HG03139 (cell line): ENCODE results near the gene TFPI.
"Not testable (repeated sequence)": the region's sequence is repeated elsewhere in the genome, so short reads cannot be mapped to it uniquely, and the experiment has no call there.

Experiments
- ATAC-seq: cut with Tn5 transposase; IDR thresholded peaks from one replicate; pipeline ENCODE4 v1.9.1; 2021; ENCODE audit not compliant: unreplicated experiment

The TFPI gene

DNA sequence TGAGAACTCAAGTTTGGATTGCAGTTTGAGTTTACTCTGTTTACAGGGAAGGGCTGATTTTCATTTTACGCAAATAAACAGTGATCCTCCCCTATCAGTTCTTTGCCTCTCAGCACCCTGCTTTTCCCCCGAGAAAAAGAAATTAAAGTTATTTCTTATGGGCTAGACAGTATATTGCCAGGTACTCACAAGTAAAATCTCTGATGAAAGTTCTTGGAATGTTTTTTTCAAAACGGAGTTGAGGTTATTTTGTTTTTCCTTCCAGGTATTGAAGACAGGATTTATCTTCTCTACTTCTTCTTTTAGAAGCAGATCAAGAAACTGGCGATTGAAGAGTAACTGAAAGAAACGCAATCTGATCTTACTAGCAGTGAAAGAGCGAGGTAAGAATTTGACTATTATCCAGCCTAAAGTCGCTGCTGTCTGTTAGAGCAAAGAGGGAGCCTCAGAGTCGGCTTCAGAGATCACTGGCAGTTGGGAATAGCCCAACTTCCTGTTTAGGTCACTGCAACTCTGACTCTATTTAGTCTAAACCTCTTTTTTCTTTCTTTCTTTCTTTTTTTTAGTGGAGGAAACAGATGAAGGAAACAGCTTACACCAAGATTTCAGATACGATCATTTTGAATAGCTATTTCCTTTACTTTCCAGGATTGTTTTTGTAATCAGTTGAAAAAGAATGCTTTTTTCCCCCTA, at the start of gene TFPI:
Gene TFPI (minus strand): TSS at position 425 of the 693 bp plus-strand sequence. CDS start 50,667 bp downstream, outside the sequence.
- ATAC-seq = no peak

DNA sequence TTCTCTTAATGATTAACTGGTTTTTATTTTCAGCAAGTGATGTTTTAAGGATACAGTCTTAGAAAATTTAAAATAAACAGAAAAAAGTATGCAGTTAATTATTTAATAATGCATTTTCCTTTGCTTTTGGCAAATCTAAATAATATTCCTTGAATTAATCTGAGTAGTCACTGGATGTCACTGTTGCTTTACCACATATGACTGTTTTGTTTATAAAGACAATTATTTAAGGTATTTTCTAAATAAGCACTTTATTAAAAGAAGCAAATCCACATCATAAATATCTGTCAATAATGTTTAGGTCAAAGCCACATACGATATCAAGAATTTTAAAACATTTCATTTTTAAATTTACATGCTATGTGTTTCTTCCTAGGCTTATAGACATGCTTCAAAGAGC, 40.6 kb upstream of the TFPI start:
- no peak for ATAC-seq

DNA sequence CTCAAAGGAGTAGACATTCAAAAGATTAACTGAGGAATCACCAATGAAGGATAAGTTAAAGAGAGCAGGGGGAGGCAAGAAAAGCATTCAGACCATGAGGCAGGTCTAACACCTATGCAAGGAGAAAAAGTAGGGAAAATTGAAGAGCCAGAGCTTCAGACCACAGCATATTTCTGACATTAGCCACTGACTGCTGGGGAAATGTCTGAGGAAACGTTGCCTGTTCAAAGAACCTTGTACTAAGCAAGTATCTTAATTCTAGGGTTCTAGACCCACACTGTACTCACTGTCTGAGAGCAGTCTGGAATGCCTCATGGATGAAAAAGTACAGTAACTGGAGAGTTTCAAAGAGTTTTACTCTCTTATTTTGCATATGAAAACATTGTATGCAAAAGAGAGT, 39.5 kb upstream of the TFPI start:
- ATAC-seq = no peak

DNA sequence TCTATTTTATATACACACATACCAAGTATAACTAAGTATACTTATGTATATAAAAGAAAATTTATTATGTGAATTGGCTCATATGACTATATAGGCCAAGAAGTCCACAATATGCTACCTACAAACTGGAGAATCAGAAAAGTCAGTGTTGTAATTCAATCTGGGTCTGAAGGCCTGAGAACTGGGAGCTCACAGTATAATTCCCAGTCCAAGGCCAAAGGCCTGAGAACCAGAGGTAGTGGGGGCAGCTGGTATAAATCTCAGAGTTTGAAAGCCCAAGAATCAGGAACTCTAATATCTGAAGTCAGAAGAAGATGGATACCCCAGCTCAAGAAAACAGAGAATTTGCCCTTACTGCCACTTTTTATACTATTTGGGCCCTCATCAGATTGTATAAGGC, 38.9 kb upstream of the TFPI start:
- no peak for ATAC-seq

DNA sequence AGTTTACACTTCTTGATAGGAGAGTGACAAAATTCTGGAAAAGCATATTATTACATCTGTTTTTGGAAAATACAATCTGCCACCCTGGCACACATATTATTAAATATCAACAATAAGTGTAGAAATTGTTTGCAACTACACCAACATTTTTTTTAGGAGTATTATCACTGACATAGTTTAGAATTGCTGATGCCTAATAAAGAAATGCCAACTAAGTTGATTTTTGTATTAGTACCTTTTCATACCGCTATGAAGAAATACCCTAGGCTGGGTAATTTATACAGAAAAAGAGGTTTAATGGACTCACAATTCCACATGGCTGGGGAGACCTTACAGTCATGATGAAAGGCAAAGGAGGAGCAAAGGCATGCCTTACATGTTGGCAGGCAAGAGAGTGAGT, 35.9 kb upstream of the TFPI start:
- ATAC-seq = no peak

DNA sequence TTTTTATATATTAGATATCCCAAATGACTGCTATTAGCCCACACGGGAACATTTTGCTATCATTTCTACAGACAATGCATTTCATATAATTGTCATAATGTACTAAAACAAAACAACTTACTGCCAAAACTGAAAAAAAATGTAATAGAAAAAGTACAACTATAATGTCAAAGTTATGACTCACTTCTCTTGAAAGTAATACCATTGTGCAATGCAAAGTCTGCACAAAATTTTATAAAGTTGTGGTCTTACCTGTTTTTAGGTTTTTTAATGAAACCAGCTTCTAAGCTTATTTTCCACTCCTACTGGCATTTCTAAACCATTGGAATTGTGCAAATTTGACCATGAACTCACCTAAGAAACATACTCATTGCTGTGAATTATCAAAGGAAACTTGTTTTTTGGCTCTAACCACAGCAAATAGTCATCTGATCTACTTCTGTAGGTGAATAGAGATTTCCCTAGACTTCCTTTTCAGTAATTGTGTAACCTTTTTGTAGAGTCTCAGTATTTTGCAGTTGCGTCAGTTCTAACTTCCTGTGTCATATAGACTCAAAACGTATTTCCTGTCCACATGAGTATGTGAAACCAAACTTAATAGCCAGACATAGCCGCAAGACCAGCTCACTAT, 31.9 kb upstream of the TFPI start:
- peak; percentile 61 for ATAC-seq

DNA sequence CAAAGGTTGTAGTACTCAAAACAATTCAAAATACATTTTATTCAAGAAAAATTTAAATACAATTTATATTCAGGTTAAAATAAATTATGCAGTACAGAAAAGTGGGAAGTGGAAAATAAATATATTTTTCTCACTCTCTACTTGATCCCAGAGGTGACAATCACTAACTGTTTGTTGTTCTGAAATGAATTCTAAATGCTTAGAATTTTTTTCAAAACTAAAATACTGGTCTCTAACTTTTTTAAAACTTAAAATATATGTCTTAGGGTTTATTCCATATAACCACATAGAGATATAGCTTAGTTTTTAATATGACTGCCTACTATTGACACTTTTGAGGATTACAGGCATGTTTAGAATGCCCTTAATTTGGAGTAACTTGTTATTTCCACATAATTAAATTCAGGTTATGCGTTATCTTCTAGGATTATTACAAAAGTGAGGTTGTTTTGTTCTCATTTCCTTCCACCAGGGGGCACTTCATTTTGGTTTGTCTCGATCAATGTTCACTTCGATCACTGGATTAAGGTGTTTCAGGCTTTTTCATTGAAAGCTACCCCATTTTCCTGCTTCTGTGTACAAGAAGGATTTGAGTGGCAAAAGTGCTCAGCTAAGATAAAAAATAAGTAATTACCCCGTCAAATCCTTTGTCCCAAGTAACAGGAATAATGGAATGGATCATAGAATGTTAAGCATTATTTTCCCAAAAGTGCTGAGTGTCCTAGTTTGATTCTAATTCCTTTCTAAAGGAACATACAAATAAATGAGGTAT, 27.1 kb upstream of the TFPI start:
- ATAC-seq = peak; percentile 51

DNA sequence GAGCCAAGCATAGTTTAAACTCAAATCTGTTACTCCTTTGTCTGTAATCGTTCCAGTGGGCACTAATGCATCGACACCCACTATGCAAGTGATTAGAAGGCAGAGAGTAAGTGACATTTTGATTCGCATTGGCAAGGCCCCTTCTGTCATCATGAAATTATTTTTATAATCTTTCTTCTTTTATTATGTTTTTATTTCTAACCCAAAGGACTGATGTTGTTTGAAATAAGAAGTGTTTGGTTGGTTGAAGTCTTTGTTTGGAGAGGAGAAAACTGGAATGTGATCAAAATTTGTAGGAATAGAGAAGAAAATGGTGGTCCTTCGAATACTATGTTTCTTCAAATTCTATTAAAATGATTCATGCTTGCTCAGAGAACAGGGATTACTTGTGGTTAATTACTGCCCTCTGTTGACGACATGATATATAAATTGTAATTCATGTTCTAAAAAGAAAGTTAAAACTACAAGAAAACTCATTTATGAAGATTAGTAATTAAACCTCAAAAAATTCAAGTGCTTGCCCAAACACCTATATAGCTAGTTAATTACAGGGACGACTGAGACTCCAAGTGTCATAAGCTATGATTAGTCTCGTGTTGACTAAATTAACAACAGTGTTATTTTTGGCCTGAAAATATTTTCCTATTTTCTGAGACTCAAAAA, 26.4 kb upstream of the TFPI start:
- no peak for ATAC-seq

DNA sequence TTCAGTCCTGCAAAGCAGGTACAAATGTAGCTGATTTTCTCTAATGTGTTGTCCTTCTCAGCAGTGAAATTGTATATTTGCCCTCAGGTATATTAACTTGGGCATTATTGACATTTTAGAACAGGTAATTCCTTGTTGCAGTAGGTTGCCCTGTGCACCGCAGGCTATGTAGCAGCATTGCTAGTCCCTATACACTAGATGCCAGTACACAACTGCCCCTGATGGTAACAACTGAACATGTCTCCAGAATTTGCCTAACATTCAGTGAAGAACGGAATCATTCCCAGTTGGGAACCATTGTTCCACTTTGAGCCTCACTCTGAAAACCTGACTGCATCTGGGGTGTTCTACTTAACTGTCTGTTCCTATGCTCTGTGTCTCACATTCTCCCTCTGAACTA, 23.1 kb upstream of the TFPI start:
- no peak for ATAC-seq

DNA sequence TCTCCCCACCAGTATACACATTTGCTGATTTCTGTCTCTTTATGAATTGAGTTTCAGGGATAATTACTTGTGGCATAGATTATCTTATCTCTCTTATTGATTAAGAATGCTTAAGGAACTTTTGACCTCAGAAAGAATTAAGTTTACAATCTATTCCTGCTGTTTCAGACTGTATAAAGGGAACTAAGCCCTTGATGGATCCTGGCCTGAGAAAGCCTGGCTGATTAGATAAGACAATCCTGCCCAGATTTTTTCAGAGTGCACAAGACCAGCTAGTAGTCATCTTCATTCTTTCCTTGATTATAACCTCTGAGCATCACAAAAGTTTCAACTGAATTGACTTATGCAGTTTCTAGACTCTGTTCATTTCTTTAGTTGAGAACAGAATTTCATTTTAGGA, 22.7 kb upstream of the TFPI start:
- ATAC-seq = no peak

DNA sequence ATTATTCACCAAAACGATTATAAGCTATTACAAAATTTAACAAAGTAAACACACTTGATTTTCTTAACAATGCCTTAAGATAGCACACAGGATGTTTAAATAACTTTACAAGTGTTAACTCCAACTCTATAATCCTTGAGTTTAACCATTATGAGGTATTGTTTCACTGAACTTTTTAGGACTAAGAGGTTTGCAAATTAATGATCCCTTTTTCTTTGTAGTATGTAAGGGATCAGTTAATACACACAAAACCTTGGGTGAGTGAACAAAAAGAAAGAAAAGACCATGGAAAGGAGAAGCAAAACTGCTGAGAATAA, 21.5 kb upstream of the TFPI start:
- no peak for ATAC-seq

DNA sequence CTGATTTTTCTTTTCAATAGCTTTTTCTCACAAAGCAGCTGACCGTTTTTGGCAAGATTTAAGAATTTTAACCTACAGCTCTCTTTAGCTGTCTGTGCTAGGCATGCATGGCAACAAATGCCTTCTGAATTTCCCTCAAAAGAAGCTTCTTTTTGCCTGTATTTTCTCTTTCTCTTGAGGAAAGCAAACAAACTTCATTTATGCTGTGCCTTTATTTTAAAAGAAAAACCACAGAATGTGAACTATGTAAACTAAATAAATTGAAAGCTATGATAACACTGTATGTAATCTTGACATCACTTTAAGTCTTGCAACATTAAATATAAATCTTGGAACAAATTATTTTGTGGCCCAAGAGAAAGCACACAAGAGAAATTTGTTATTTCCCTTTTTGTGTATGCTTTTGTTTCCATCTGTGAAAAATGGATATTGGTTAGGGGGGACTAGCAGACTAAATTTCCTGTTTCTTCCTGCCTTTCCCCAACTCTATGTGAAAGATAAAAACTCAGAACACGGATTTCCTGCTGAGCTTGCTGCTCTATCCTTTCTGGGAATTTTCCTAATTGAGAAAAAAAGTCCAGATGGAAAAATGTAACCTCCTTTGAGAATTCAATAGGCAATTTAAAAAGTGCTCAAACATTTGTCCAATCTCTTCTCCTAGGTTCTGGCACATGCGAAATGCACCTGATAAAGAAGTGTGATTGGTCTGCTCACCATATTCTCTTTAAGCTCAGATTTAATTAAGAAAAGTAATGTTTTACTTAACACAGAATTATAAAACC, 20.9 kb upstream of the TFPI start:
- ATAC-seq = no peak

DNA sequence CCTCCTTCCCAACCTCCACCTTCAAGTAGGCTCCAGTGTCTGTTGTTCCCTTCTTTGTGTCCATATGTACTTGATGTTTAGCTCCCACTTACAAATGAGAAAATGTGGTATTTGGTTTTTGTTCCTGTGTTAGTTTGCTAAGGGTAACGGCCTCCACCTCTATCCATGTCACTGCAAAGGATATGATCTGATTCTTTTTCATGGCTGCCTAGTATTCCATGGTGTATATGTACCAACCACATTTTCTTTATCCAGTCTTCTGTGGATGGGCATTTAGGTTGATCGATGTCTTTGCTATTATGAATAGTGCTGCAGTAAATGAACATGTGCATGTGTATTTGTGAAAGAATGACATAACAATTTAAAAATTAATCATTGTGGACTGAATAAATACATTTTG, 19.5 kb upstream of the TFPI start:
- ATAC-seq = no peak

DNA sequence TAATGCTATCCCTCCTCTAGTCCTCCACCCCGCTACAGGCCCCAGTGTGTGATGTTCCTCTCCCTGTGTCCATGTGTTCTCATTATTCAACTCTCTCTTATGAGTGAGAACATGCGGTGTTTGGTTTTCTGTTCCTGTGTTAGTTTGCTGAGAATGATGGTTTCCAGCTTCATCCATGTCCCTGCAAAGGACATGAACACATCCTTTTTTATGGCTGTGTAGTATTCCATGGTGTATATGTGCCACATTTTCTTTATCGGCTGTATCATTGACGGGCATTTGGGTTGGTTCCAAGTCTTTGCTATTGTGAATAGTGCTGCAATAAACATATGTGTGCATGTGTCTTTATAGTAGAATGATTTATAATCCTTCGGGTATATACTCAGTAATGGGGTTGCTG, 17.8 kb upstream of the TFPI start:
- ATAC-seq = not testable (repeated sequence)

DNA sequence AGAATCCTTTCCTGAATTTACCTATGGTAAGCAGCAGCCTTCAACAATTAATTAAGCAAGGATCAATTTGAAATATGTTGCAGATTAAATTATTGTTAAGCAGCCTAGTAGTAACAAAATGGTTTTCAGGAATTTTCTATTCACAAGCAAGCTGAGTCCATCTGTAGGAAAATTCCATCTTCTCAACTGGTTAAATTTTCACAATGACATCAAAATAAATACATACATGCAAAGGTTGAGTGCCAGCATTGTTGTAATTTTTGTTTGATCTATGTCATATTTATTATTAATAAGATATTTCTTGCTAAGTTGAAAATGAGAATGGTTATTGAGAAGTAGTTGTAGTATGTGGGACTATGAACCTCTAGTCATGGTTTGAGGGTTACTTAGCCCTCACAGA, 15.3 kb upstream of the TFPI start:
- no peak for ATAC-seq

DNA sequence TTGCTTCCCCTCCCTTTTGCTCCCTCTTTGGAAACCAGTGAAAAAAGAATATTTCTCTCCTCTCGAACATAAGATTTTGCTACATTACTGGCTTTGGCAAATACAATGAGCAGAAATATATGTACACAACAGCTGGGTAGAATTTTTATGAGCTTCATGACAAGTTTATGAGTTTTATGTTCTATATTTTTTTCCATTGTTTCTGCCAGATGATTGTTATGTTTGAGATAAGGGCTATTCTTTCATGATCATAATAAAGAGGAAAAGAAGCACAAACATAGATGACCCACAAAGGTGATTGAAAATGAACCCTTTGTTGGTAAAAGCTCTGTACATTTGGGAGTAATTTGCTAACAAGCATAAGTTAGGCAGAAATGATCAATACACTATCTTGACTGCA, 14.8 kb upstream of the TFPI start:
- ATAC-seq = no peak

DNA sequence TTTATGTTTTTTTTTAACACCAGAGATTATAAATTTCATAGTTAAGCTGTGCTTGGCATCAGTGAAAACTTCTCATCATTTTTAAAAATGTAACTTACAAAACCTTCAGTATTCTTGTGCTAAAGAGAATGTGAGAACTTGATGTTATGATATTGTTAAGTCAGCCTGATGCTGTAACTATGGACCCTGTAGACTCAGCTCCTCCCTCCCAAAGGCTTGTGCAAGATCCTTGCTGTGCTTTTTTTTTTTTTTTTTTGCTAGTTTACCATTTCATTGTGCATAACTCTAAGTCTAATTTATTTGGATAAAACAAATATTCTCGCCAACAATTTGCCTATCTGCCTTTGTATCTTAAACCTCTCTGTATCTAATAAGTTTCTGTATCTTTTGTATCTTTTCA, 12.9 kb upstream of the TFPI start:
- ATAC-seq = no peak

DNA sequence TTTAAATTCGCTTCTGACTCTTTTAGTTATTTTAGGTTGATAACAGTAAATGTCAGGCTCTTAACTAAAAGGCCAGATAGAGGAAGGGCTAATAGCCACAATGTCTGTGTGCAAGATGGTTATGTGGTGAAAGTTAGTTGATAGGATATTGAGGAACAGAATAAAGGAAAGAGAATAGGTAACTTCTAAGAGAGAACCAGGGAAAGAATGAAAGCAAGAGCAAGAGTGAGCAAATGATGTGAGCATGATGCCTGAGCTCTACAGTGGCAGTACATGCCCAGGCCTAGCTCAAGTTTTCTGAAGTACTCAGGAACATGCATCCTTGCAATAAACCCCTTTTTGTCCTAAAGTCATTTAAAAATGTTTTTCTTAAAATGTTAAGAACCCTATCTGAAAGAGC, 12.5 kb upstream of the TFPI start:
- ATAC-seq = no peak

DNA sequence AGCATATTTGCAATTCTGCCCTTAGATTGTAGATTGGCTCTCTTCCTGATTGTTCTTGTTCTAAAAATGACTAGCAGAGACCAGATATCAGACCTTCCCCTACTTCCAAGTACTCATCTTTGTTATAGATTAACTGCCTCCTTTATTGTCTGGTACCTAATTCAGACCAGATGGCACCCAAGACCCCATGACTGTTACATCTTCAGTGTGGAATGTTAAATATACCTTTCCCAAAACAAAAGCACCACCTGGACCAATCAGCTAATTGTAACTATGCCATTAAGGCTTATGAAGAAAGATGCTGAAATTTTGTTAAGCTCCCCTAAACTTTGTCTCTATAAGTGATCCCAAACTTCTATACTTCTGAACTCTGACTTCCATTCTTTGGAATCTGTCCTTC, 12.0 kb upstream of the TFPI start:
- ATAC-seq = no peak

DNA sequence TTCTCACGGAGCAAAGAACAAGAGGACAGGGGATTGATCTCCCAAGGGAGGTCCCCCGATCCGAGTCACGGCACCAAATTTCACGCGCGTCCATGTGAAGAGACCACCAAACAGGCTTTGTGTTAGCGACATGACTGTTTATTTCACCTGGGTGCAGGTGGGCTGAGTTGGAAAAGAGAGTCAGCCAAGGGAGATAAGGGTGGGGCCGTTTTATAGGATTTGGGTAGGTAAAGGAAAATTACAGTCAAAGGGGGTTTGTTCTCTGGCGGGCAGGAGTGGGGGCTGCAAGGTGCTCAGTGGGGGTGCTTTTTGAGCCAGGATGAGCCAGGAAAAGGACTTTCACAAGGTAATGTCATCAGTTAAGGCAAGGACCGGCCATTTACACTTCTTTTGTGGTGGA, 11.4 kb upstream of the TFPI start:
- not testable (repeated sequence) for ATAC-seq

DNA sequence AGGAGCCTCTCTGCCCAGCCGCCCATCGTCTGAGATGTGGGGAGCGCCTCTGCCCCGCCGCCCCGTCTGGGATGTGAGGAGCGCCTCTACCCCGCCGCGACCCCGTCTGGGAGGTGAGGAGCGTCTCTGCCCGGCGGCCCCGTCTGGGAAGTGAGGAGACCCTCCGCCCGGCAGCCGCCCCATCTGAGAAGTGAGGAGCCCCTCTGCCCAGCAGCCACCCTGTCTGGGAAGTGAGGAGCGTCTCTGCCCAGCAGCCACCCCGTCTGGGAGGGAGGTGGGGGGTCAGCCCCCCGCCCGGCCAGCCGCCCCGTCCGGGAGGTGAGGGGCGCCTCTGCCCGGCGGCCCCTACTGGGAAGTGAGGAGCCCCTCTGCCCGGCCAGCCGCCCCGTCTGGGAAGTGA, 2.3 kb upstream of the TFPI start:
- not testable (repeated sequence) for ATAC-seq
